Immature natural killer cell (primary cell): ENCODE measurements around the gene SLC10A7. TPM values are rescaled to one million over a fixed set of nuclear protein-coding genes. Genes with fewer than 3 reads are reported as not detected.
"Not testable (repeated sequence)": the region's sequence is repeated elsewhere in the genome, so short reads cannot be mapped to it uniquely, and the experiment has no call there.

Experiments used
- DNase-seq, 3 donors: peaks; one replicate each; pipeline ENCODE4 v3.0.0; 2022; ENCODE audit warnings: mixed read lengths in 1 of 3
- H3K27ac Mint-ChIP-seq, 6 donors: one replicate each; pipeline ENCODE4 v1.8.0; 2020; ENCODE audit warnings: mixed read lengths in 6 of 6, mild to moderate bottlenecking in 5 of 6, inconsistent platforms in 4 of 6, moderate library complexity in 3 of 6
- H3K27me3 Mint-ChIP-seq, 3 donors: one replicate each; pipeline ENCODE4 v1.8.0; 2020 to 2021; ENCODE audit warnings: low read depth in 3 of 3, mild to moderate bottlenecking in 3 of 3, mixed read lengths in 3 of 3, moderate library complexity in 3 of 3, inconsistent platforms in 1 of 3
- H3K36me3 Mint-ChIP-seq, 3 donors: one replicate each; pipeline ENCODE4 v1.8.0; 2020; ENCODE audit warnings: mixed read lengths in 3 of 3, inconsistent platforms in 2 of 3, mild to moderate bottlenecking in 2 of 3
- H3K4me1 Mint-ChIP-seq, 2 donors: one replicate each; pipeline ENCODE4 v1.8.0; 2020; ENCODE audit warnings: inconsistent platforms in 2 of 2, mild to moderate bottlenecking in 2 of 2, mixed read lengths in 2 of 2, moderate library complexity in 1 of 2
- H3K4me3 Mint-ChIP-seq, 5 donors: one replicate each; pipeline ENCODE4 v1.8.0; 2020; ENCODE audit warnings: mild to moderate bottlenecking in 5 of 5, mixed read lengths in 5 of 5, inconsistent platforms in 3 of 5, moderate library complexity in 3 of 5
- H3K9me3 Mint-ChIP-seq, 6 donors: one replicate each; pipeline ENCODE4 v1.8.0; 2020; ENCODE audit warnings: mild to moderate bottlenecking in 6 of 6, mixed read lengths in 6 of 6, inconsistent platforms in 4 of 6, moderate library complexity in 3 of 6
- polyA plus RNA-seq, 3 donors: library from polyadenylated mRNA; unstranded; fragments of 300-500 nt; fragmentation: Illumina TruSeq; gene quantifications; one replicate each; pipeline ENCODE4 v1.2.3, GENCODE V29; 2021

Gene SLC10A7
- polyA plus RNA-seq, 3 donors from 2014 or later, result 8.0 to 13.4 (median 8.8) TPM

DNA sequence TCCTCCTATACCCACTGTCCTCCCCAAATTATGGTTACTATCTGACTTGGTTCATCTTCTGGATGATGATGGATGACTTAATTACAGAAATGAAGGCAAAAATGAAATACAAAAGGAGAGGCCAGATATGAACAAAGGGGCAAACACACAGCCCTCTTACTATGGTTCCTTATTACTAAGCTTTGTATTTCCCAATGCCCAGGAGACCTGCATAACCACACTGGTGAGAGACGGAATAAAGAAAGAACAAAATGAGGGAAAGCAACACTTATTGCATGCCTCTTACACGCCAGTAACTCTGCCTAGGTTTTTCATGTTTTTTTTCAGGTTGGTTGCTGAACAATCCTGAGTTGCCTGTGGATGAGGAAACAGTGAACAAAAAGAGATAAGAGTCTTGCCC is 120.5 kb downstream of the SLC10A7 start:
- DNase-seq, result no peak
- Mint-ChIP-seq H3K4me1 (no peaks in the 10 kb centered on the region), H3K4me3 (no peak overlapping the region), H3K9me3 (no peaks in the 10 kb centered on the region), H3K27ac (no peak overlapping the region), H3K27me3 (no peaks in the 10 kb centered on the region), H3K36me3 (no peaks in the 10 kb centered on the region)

DNA sequence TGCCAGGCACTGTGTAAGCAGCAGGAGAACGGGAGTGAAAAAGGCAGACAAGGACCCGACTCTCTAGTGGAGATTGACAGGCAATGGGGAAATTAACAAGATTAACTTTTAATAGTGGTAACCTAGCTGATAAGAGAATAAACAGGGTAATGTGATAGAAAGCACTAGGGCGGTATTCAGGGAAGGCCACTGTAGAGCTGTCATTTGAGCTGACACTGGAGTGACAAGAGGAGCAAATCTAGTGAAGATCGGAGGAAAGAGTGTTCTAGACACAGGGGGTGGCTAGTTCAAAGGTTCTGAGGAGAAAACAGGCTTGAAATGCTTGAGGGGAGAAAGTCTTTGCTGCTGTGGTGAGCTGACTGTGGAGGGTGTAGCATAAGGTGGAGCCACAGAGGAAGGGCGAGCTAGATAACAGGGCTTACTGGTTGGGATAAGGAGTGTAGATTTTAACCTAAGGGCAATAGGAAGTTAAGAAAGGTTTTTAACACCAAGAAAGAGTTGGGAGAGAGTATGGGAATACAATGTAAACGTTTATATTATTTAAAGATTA is 122.8 kb downstream of the SLC10A7 start:
- no peaks in the 10 kb centered on the region for H3K9me3 Mint-ChIP-seq

DNA sequence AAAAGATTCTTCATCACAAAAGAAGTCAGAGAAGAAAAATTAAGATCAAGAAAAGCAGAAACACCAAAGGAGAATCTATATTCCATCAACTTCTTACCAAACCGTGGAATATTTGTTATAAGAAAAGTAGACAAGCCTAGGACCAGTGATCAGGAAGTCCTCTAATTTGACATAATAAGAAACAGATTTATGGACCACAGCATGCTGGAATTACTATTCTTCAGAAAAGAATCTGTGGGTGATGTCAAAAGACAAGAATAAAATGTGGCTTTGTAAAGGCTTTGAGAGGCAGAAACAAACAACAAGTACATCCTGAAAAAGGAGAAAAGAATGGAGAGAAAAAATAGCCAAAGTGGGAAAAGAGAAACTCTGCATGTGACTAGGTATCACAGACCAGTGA is 123.3 kb downstream of the SLC10A7 start:
- Mint-ChIP-seq H3K4me1 (peaks cover 0 to 2% of the 10 kb centered on the region in 2 donors), H3K27me3 (peaks cover 0 to 1% (median 0%) of the 10 kb centered on the region in 3 donors), H3K9me3 (no peaks in the 10 kb centered on the region), H3K4me3 (no peak overlapping the region), H3K36me3 (no peaks in the 10 kb centered on the region), H3K27ac (no peak overlapping the region)
- no peak for DNase-seq

More for the DNA sequence above, 122.8 kb downstream of the SLC10A7 start:
- Mint-ChIP-seq H3K4me1 (peaks cover 0 to 2% of the 10 kb centered on the region in 2 donors), H3K27me3 (peaks cover 0 to 1% (median 0%) of the 10 kb centered on the region in 3 donors), H3K4me3 (no peak overlapping the region), H3K27ac (no peak overlapping the region), H3K36me3 (no peaks in the 10 kb centered on the region)
- DNase-seq, result no peak

GRCh38 chr4:146389561-146389960 is 132.2 kb downstream of the SLC10A7 start:
- no peak overlapping the region for H3K27ac Mint-ChIP-seq
- no peaks in the 10 kb centered on the region for H3K9me3 Mint-ChIP-seq
- no peak for DNase-seq
- peaks cover 0 to 3% of the 10 kb centered on the region in 2 donors for H3K4me1 Mint-ChIP-seq
- no peaks in the 10 kb centered on the region for H3K36me3 Mint-ChIP-seq
- no peak overlapping the region for H3K4me3 Mint-ChIP-seq
- H3K27me3 Mint-ChIP-seq, result peaks cover 0 to 1% (median 0%) of the 10 kb centered on the region in 3 donors

- Mint-ChIP-seq H3K36me3 (no peaks in the 10 kb centered on the region), H3K27me3 (no peaks in the 10 kb centered on the region), H3K4me1 (peaks cover 9 to 26% of the 10 kb centered on the region in 2 donors), H3K9me3 (no peaks in the 10 kb centered on the region), H3K27ac (no peak overlapping the region), H3K4me3 (no peak overlapping the region)
- DNase-seq, result no peak
Measured at GRCh38 chr4:146382194-146382593, 139.5 kb downstream of the SLC10A7 start.

GRCh38 chr4:146381263-146381872 is 140.4 kb downstream of the SLC10A7 start:
- no peak for DNase-seq
- Mint-ChIP-seq H3K4me3 (no peak overlapping the region), H3K36me3 (no peaks in the 10 kb centered on the region), H3K27me3 (no peaks in the 10 kb centered on the region), H3K9me3 (no peaks in the 10 kb centered on the region), H3K27ac (peak overlapping the region in 1 of 6 donors; percentile 12), H3K4me1 (peaks cover 7 to 33% of the 10 kb centered on the region in 2 donors)

GRCh38 chr4:146379744-146380143 is 142.0 kb downstream of the SLC10A7 start:
- DNase-seq, result no peak
- Mint-ChIP-seq H3K27ac (peak overlapping the region in 1 of 6 donors; percentile 1), H3K4me3 (no peak overlapping the region), H3K9me3 (no peaks in the 10 kb centered on the region), H3K36me3 (no peaks in the 10 kb centered on the region), H3K4me1 (peaks cover 6 to 33% of the 10 kb centered on the region in 2 donors), H3K27me3 (no peaks in the 10 kb centered on the region)

DNA sequence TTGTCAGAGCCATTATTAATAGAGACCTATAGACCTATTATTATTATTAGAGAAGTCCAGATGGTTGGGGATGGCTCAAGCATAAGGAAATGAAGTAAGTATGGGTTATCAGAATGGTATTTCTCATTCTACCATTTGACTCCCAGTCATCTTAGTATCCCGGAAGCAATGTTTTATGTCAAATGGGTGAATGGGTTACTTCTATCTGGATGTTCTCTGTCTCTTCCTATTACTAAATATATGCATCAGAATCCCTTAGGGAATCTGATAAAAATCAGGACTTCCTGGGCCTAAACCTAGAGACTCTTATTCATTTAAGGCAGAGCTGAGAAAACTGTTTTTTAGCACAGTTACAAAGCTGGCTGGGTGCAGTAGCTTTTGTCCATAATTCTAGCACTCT is 149.9 kb downstream of the SLC10A7 start:
- H3K4me3 Mint-ChIP-seq, result no peak overlapping the region
- H3K36me3 Mint-ChIP-seq, result no peaks in the 10 kb centered on the region
- H3K9me3 Mint-ChIP-seq, result no peaks in the 10 kb centered on the region
- DNase-seq, result no peak
- H3K27me3 Mint-ChIP-seq, result no peaks in the 10 kb centered on the region
- H3K4me1 Mint-ChIP-seq, result peaks cover 16 to 26% of the 10 kb centered on the region in 2 donors
- H3K27ac Mint-ChIP-seq, result no peak overlapping the region

DNA sequence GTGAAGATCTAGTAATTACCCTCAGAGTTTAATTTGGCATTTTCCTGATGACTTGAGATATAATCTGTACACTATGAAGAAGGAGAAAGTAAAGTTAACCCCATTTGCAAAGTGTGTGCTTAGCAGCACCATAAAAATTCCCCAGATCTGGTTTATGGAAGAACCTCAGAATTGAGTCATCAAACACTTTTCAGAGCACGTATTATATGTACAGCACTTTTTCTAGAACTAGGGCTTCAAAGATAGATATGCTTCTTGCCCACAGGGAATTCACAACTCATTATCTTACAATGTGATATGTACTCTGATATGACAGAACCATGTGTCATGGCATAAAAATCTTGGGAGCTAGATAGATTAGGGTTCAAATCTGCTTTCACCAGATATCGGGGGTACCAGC is 150.9 kb downstream of the SLC10A7 start:
- H3K9me3 Mint-ChIP-seq, result no peaks in the 10 kb centered on the region
- peaks cover 11 to 29% of the 10 kb centered on the region in 2 donors for H3K4me1 Mint-ChIP-seq
- no peak overlapping the region for H3K27ac Mint-ChIP-seq
- H3K27me3 Mint-ChIP-seq, result peaks cover 0 to under 1% (median 0%) of the 10 kb centered on the region in 3 donors
- H3K4me3 Mint-ChIP-seq, result no peak overlapping the region
- no peak for DNase-seq
- no peaks in the 10 kb centered on the region for H3K36me3 Mint-ChIP-seq

DNA sequence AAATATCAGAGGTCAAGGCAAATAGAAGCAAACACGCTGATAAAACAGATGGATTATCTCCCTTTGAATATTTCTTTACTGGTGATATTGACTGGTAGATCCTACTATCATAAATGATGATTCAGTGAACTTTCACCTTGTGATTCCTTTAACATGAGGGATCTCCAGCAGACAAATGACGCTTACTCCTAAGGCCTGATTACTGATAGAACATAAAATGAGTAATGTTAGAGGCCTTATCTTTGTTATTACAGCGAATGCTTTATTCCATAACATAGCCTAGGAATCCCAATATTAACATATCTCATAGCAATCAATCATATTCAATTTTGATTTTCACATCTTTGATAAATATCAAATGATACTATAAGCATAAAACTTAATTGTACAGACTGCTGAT is 152.3 kb downstream of the SLC10A7 start:
- peaks cover 0 to 2% (median 0%) of the 10 kb centered on the region in 3 donors for H3K27me3 Mint-ChIP-seq
- H3K9me3 Mint-ChIP-seq, result no peaks in the 10 kb centered on the region
- H3K27ac Mint-ChIP-seq, result peak overlapping the region in 1 of 6 donors; percentile 30
- no peak overlapping the region for H3K4me3 Mint-ChIP-seq
- no peak for DNase-seq
- no peaks in the 10 kb centered on the region for H3K36me3 Mint-ChIP-seq
- H3K4me1 Mint-ChIP-seq, result peaks cover 11 to 31% of the 10 kb centered on the region in 2 donors

- DNase-seq, result peak in 1 of 3 donors; percentile 17
- peak overlapping the region in 5 of 6 donors; percentile 52 to 85 (median 84) for H3K27ac Mint-ChIP-seq
Measured at GRCh38 chr4:146368209-146368608, 153.5 kb downstream of the SLC10A7 start.

DNA sequence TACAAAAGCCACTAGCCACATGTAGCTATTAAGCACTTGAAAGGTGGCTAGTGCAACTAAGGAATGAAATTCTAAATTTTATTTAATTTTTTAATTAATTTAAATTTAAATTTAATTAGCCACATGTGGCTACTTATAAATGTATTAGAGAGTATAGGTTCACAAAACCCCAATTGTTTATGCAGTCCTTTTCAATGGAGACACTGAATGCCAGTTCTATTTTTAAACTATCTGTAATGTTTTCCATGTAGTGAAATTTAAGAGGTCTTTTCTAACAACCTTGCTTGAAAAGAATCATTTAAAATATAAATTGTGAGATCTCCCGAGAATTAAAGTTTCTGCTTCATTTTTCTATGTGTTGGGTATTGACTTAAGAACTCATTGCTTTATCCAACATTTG is 154.4 kb downstream of the SLC10A7 start:
- Mint-ChIP-seq H3K27me3 (peaks cover 0 to 2% (median 0%) of the 10 kb centered on the region in 3 donors), H3K27ac (peak overlapping the region in 5 of 6 donors; percentile 52 to 85 (median 84)), H3K9me3 (peaks cover 0 to 6% (median 3%) of the 10 kb centered on the region in 6 donors), H3K4me3 (peak overlapping the region in 4 of 5 donors; percentile 54 to 70 (median 65)), H3K36me3 (peaks cover 0 to 7% (median 0%) of the 10 kb centered on the region in 3 donors), H3K4me1 (peaks cover 11 to 31% of the 10 kb centered on the region in 2 donors)
- no peak for DNase-seq

More at GRCh38 chr4:146368209-146368608, 153.5 kb downstream of the SLC10A7 start:
- Mint-ChIP-seq H3K9me3 (no peaks in the 10 kb centered on the region), H3K4me1 (peaks cover 11 to 31% of the 10 kb centered on the region in 2 donors), H3K36me3 (no peaks in the 10 kb centered on the region), H3K4me3 (peak overlapping the region in 4 of 5 donors; percentile 54 to 70 (median 65)), H3K27me3 (peaks cover 0 to 2% (median 0%) of the 10 kb centered on the region in 3 donors)

DNA sequence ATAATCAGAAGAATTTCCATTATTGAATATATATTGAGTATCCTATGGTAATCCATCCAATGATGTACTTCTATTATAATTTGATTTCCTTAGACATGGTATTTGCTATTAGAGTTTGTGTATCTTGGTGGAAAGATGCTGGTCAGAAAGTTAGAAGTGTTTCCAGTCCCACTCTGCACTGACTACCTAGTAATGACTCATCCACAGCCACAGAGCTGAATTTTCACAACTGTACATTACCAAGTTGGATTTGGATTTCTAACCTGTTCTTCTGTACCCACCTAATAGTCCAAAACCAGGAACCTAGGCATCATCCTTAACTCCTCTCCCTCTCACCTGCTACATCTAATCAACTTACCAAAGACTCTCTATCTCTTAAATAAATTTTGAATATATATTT is 162.0 kb downstream of the SLC10A7 start:
- Mint-ChIP-seq H3K36me3 (peaks cover 7 to 15% (median 10%) of the 10 kb centered on the region in 3 donors), H3K27me3 (peaks cover 0 to 2% (median 0%) of the 10 kb centered on the region in 3 donors), H3K4me1 (peaks cover 4 to 7% of the 10 kb centered on the region in 2 donors), H3K4me3 (no peak overlapping the region), H3K9me3 (peaks cover 4 to 16% (median 10%) of the 10 kb centered on the region in 6 donors), H3K27ac (no peak overlapping the region)
- no peak for DNase-seq

DNA sequence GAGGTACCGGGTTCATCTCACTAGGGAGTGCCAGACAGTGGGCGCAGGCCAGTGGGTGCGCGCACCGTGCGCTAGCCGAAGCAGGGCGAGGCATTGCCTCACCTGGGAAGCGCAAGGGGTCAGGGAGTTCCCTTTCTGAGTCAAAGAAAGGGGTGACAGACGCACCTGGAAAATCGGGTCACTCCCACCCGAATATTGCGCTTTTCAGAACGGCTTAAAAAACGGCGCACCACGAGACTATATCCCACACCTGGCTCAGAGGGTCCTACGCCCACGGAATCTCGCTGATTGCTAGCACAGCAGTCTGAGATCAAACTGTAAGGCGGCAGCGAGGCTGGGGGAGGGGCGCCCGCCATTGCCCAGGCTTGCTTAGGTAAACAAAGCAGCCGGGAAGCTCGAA is 171.6 kb downstream of the SLC10A7 start:
- not testable (repeated sequence) for H3K36me3 Mint-ChIP-seq, DNase-seq, H3K27ac Mint-ChIP-seq, H3K27me3 Mint-ChIP-seq, H3K4me3 Mint-ChIP-seq, H3K9me3 Mint-ChIP-seq
- peaks cover 10 to 22% of the 10 kb centered on the region in 2 donors for H3K4me1 Mint-ChIP-seq
